Ovary (tissue), 9 donors: Measurements from ENCODE around the gene PLEKHA6. TPM values are rescaled to one million over a fixed set of nuclear protein-coding genes. Genes with fewer than 3 reads are reported as not detected.

Source experiments
- DNase-seq, 5 donors: peaks; one replicate each; pipeline ENCODE4 v3.0.0-alpha.2; 2019 to 2020
- H3K27ac ChIP-seq, 2 donors: fragments of 200-600 bp; one replicate each; pipeline versions ENCODE4 v1.5.1 to v1.8.0; 2019 to 2022
- H3K27me3 ChIP-seq: fragments of 200-600 bp; one replicate; pipeline ENCODE4 v1.8.0; 2022
- H3K36me3 ChIP-seq: fragments of 200-600 bp; sonication (generic); one replicate; pipeline ENCODE4 v1.5.1; 2019
- H3K4me1 ChIP-seq: one replicate; pipeline ENCODE4 v1.8.1; 2013; ENCODE audit warnings: mild to moderate bottlenecking, moderate library complexity; ENCODE audit not compliant: insufficient read depth
- H3K4me3 ChIP-seq: fragments of 200-600 bp; sonication (generic); one replicate; pipeline ENCODE4 v1.5.1; 2017
- H3K9me3 ChIP-seq, 2 donors: fragments of 200-600 bp in 1 of 2; sonication (generic) in 1 of 2; one replicate each; pipeline versions ENCODE4 v1.5.1 to v1.8.1; 2013 to 2019; ENCODE audit warnings: mild to moderate bottlenecking in 1 of 2, moderate library complexity in 1 of 2
- CTCF ChIP-seq, 3 donors: fragments of 450-650 bp in 2 of 3; fragments of 200-600 bp in 1 of 3; IDR thresholded peaks; one replicate each; pipeline versions ENCODE4 v1.5.1 to v1.8.0; 2016 to 2022; ENCODE audit warnings: antibody characterized with exemption in 3 of 3, mild to moderate bottlenecking in 1 of 3
- EP300 ChIP-seq: sonication (generic); formaldehyde crosslinking; IDR thresholded peaks from one replicate; pipeline ENCODE4 v1.6.1; 2017; ENCODE audit warnings: antibody characterized with exemption
- POLR2A ChIP-seq: fragments of 450-650 bp; IDR thresholded peaks from one replicate; pipeline ENCODE4 v1.6.1; 2017; ENCODE audit warnings: antibody characterized with exemption, mild to moderate bottlenecking, moderate library complexity
- WGBS, 3 donors: extraction: QIAGEN DNeasy Blood & Tissue Kit in 1 of 3; methylation state at CpG; one replicate each; pipeline versions ENCODE4 v1.1.5 to v1.1.7; 2013 to 2017; 5-methylcytosine and 5-hydroxymethylcytosine counted together
- intact Hi-C, 4 donors: fragments of 100-400 bp; cut with DNase I; formaldehyde crosslinking; loops; one replicate each; pipeline versions ENCODE4 v1.11.0 to v1.15.1; 2022 to 2023
- polyA plus RNA-seq, 2 donors: library from polyadenylated mRNA; stranded (reverse); fragments of 200-250 nt in 1 of 2; fragments of 350-450 nt in 1 of 2; fragmentation: Illumina TruSeq in 1 of 2; extraction: RNeasy Lipid Tissue Mini Kit (QIAGEN cat#74804) in 1 of 2; gene quantifications; one replicate each; pipeline ENCODE4 v1.2.3, GENCODE V29; 2013 to 2014
- small RNA-seq: library from RNA; depleted of rRNA; stranded (forward); fragments of <200 nt; gene quantifications from one replicate; pipeline ENCODE3, GENCODE V24; 2016
- total RNA-seq, 7 donors: library from RNA; depleted of rRNA in 2 of 7; stranded (reverse); fragments of >200 nt in 2 of 7; fragmentation: NEBNext Ultra II Directional in 3 of 7; extraction: Animal tissue kit (Norgen Biotek cat#: 25700) in 3 of 7; gene quantifications; one replicate each; pipeline versions ENCODE4 v1.1.0 to v1.2.4, GENCODE V29; 2016 to 2023
- donor health status: DM: no; HTN: no; CAD: no; lungs with moderate emphysema.
- donor health status: DM: no; HTN: no; CAD: no.
- donor health status: Bipolar disorder and iron deficiency.
- donor health status: DM: yes; HTN: yes; CAD: no.
- donor health status: DM: no; HTN: no; CAD: no.
- donor health status: DM: yes; HTN: yes; CAD: no.

Gene PLEKHA6
- total and polyA plus RNA-seq, 9 donors = 2.3 to 20.5 (median 6.6) TPM

DNA sequence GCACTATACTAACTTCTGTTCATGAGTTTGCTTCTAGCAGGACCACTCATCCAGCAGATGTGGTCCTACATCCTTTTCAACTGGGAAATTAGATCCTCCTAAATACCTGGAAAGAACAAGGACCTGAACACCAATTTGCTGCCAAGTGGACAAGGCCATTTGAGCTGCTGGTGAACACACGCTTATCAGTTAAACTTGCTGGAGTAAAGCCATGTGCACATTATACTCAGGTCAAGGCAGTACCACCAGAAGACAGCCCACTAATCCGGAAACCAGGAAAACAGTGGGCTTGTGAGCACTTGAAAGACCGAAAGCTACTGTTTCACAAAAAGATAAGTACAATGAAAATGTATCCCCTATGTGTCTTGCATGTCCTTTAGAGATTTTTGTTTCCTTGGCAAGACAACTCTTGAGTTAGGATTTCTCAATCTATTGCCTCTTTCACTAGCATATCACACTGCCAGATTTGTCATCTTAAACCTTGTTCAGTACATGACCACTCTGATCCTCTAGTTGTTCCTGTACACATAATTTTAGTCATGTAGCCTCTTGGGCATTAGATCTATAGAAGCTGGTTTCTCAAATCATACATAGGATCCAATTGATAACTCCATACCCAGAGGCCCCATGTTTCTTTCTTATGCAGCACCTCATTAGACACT lies 189.1 kb downstream of the PLEKHA6 start:
- no peaks in the 10 kb centered on the region for H3K9me3 ChIP-seq
- H3K36me3 ChIP-seq = no peaks in the 10 kb centered on the region
- no peak overlapping the region for H3K4me3 ChIP-seq
- WGBS, 3 donors = 45 to 62% (median 49%) methylated on average over 3 of the region's 3 CpGs
- no peak for TF ChIP-seq POLR2A
- no peak for TF ChIP-seq CTCF (IDR thresholded peaks at IDR 0.05)
- no peak for TF ChIP-seq EP300
- DNase-seq = no peak
- intact Hi-C loops = no loop called here
- no peak overlapping the region for H3K27ac ChIP-seq
- H3K4me1 ChIP-seq = no peaks in the 10 kb centered on the region
- H3K27me3 ChIP-seq = no peaks in the 10 kb centered on the region

DNA sequence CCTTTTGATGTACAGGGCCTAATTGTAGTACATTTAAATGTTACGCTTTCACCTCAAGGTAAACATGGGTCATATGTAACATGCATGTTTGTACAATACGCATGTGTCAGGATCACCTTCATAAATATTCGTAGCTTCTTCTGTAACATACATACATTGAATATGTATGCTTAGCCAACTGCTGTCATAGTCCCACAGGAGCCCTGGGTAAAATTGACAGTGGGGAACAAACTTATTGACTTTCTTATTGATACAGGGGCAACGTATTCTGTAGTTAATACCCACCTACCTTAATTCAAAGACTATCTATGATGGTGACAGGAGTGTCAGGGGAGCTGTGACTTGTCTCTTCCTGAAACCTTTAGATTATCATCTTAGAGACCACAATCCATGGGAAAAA lies 189.9 kb downstream of the PLEKHA6 start:
- no peak for DNase-seq
- WGBS, 3 donors = 89 to 94% (median 93%) methylated on average over 4 of the region's 4 CpGs
- intact Hi-C loops = loop anchor here in 1 of 4 donors (10.0 kb wide), 1 partner anchor 325 kb away; the partner anchor contains the start of gene PIK3C2B

More for the DNA sequence above, 189.9 kb downstream of the PLEKHA6 start:
- no peaks in the 10 kb centered on the region for H3K9me3 ChIP-seq
- H3K4me3 ChIP-seq = no peak overlapping the region
- H3K27ac ChIP-seq = no peak overlapping the region
- H3K4me1 ChIP-seq = no peaks in the 10 kb centered on the region
- H3K36me3 ChIP-seq = no peaks in the 10 kb centered on the region
- no peaks in the 10 kb centered on the region for H3K27me3 ChIP-seq
- TF ChIP-seq POLR2A = no peak
- TF ChIP-seq CTCF (IDR thresholded peaks at IDR 0.05) = no peak
- TF ChIP-seq EP300 = no peak

Small RNA genes within 50 kb of the gene (small RNA-seq; reads per million reads assigned to genes)
- gene AL606489.2 = not detected

Other genes with a start within 250 kb of the PLEKHA6 start
- 10 to 100 TPM; 16.3 to 60.9 (median 46.0) TPM for gene ETNK2, start 207.9 kb downstream of the PLEKHA6 start, total RNA-seq
- 10 to 100 TPM; 22.3 to 38.3 TPM for gene ETNK2, start 207.9 kb downstream of the PLEKHA6 start, polyA plus RNA-seq
- gene REN, start 193.6 kb downstream of the PLEKHA6 start, total RNA-seq = 10 to 100 TPM in 3 of 7 donors, 1 to 10 TPM in 4; 1.0 to 71.6 (median 3.9) TPM
- gene REN, start 193.6 kb downstream of the PLEKHA6 start, polyA plus RNA-seq = 1 to 10 TPM; 2.9 to 3.6 TPM
- under 1 TPM in 1 of 7 donors, not detected in 6; 0.35 TPM for gene KISS1, start 163.4 kb downstream of the PLEKHA6 start, total RNA-seq
- gene KISS1, start 163.4 kb downstream of the PLEKHA6 start, polyA plus RNA-seq = not detected
- 1 to 10 TPM in 1 of 7 donors, under 1 TPM in 2, not detected in 4; 0.27 to 3.9 (median 0.41) TPM for gene GOLT1A, start 145.9 kb downstream of the PLEKHA6 start, total RNA-seq
- gene GOLT1A, start 145.9 kb downstream of the PLEKHA6 start, polyA plus RNA-seq = not detected
- gene PPP1R15B, start 51.9 kb upstream of the PLEKHA6 start, total RNA-seq = 10 to 100 TPM; 30.7 to 69.5 (median 49.5) TPM
- gene PPP1R15B, start 51.9 kb upstream of the PLEKHA6 start, polyA plus RNA-seq = 10 to 100 TPM; 16.5 to 19.4 TPM
- 10 to 100 TPM in 5 of 7 donors, 1 to 10 TPM in 2; 5.6 to 26.0 (median 12.8) TPM for gene PIK3C2B, start 134.9 kb upstream of the PLEKHA6 start, total RNA-seq
- 1 to 10 TPM; 6.2 to 7.9 TPM for gene PIK3C2B, start 134.9 kb upstream of the PLEKHA6 start, polyA plus RNA-seq
- 100 to 1,000 TPM in 1 of 7 donors, 10 to 100 TPM in 6; 60.3 to 113 (median 80.0) TPM for gene MDM4, start 156.5 kb upstream of the PLEKHA6 start, total RNA-seq
- gene MDM4, start 156.5 kb upstream of the PLEKHA6 start, polyA plus RNA-seq = 10 to 100 TPM; 10.2 to 30.7 TPM